HepG2 (cell line): ENCODE data around the gene SLC22A7. TPM values are rescaled to one million over a fixed set of nuclear protein-coding genes. Genes with fewer than 3 reads are reported as not detected.

Source experiments
- FOXO1 ChIP-seq: sonication (generic); formaldehyde crosslinking; IDR thresholded peaks from 2 replicates; pipeline ENCODE4 v1.4.0; 2020; ENCODE audit warnings: missing genetic modification reagents
- PATZ1 ChIP-seq: sonication (generic); formaldehyde crosslinking; IDR thresholded peaks from 2 replicates; pipeline ENCODE4 v1.4.0; 2020; ENCODE audit warnings: missing genetic modification reagents
- SIX4 ChIP-seq: sonication (generic); formaldehyde crosslinking; IDR thresholded peaks from 2 replicates; pipeline ENCODE4 v1.4.0; 2020; ENCODE audit warnings: missing genetic modification reagents
- SOX6 ChIP-seq, 2 experiments: fragments of 450-650 bp in 1 of 2; sonication (generic) in 1 of 2; formaldehyde crosslinking in 1 of 2; IDR thresholded peaks; 2 replicates each; pipeline versions ENCODE4 v1.4.0 to v1.6.1; 2017 to 2020; ENCODE audit warnings: antibody characterized with exemption in 1 of 2, mild to moderate bottlenecking in 1 of 2, missing genetic modification reagents in 1 of 2
- TP53 ChIP-seq: sonication (generic); formaldehyde crosslinking; conservative IDR thresholded peaks from 2 replicates; pipeline ENCODE4 v1.4.0; 2020; ENCODE audit warnings: missing genetic modification reagents
- ZBTB49 ChIP-seq: sonication (generic); formaldehyde crosslinking; IDR thresholded peaks from 2 replicates; pipeline ENCODE4 v1.4.0; 2020; ENCODE audit warnings: missing genetic modification reagents, borderline replicate concordance
- ZC3H4 ChIP-seq: sonication (generic); formaldehyde crosslinking; IDR thresholded peaks from 2 replicates; pipeline ENCODE4 v1.4.0; 2020; ENCODE audit warnings: missing genetic modification reagents, borderline replicate concordance
- ZNF274 ChIP-seq: sonication (generic); formaldehyde crosslinking; IDR thresholded peaks from 2 replicates; pipeline ENCODE4 v1.5.1; 2020; ENCODE audit warnings: mild to moderate bottlenecking, missing genetic modification reagents
- ZNF343 ChIP-seq: sonication (generic); formaldehyde crosslinking; IDR thresholded peaks from 2 replicates; pipeline ENCODE4 v1.4.0; 2020; ENCODE audit warnings: mild to moderate bottlenecking, missing genetic modification reagents
- ZNF451 ChIP-seq: sonication (generic); formaldehyde crosslinking; IDR thresholded peaks from 2 replicates; pipeline ENCODE4 v1.5.0; 2020; ENCODE audit warnings: mild to moderate bottlenecking, missing genetic modification reagents
- ZNF484 ChIP-seq: sonication (generic); formaldehyde crosslinking; IDR thresholded peaks from 2 replicates; pipeline ENCODE4 v1.5.1; 2020; ENCODE audit warnings: mild to moderate bottlenecking, low read depth, missing genetic modification reagents, borderline replicate concordance
- ZNF550 ChIP-seq: sonication (generic); formaldehyde crosslinking; IDR thresholded peaks from 2 replicates; pipeline ENCODE4 v1.4.0; 2020; ENCODE audit warnings: mild to moderate bottlenecking, missing genetic modification reagents, borderline replicate concordance
- ZNF891 ChIP-seq: sonication (generic); formaldehyde crosslinking; IDR thresholded peaks from 2 replicates; pipeline ENCODE4 v1.5.0; 2020; ENCODE audit warnings: mild to moderate bottlenecking, missing genetic modification reagents
- polyA plus RNA-seq, 8 experiments: library from polyadenylated mRNA; depleted of rRNA in 3 of 8; stranded (reverse) in 7 of 8; unstranded in 1 of 8; fragments of >200 nt; fragmentation: Illumina TruSeq in 4 of 8; extraction: Trizol in 4 of 8; gene quantifications; 2 replicates each; pipeline versions ENCODE4 v1.2.1 to v1.2.3, GENCODE V29; 2011 to 2016; ENCODE audit warnings: low read depth in 4 of 8, missing spikeins in 1 of 8, mixed read lengths in 1 of 8; ENCODE audit not compliant: insufficient read depth in 1 of 8
- total RNA-seq, 5 experiments: library from RNA; depleted of rRNA; stranded (reverse); fragments of >200 nt; fragmentation: Illumina TruSeq; extraction: Trizol; gene quantifications; 2 replicates each; pipeline ENCODE4 v1.2.3, GENCODE V29; 2016; ENCODE audit warnings: low read depth in 1 of 5
- TF ChIP-seq, protein P1 (sequence below): fragments of 450-650 bp; IDR thresholded peaks from 2 replicates; pipeline ENCODE4 v1.6.1; 2017; ENCODE audit warnings: mild to moderate bottlenecking

The SLC22A7 gene
- total and polyA plus RNA-seq, 2 of the 13 experiments (the other 11 are each of a cell fraction or from before 2014, with no cell fraction given) = 5.3 to 22.6 TPM

- TF ChIP-seq, protein P1, sequence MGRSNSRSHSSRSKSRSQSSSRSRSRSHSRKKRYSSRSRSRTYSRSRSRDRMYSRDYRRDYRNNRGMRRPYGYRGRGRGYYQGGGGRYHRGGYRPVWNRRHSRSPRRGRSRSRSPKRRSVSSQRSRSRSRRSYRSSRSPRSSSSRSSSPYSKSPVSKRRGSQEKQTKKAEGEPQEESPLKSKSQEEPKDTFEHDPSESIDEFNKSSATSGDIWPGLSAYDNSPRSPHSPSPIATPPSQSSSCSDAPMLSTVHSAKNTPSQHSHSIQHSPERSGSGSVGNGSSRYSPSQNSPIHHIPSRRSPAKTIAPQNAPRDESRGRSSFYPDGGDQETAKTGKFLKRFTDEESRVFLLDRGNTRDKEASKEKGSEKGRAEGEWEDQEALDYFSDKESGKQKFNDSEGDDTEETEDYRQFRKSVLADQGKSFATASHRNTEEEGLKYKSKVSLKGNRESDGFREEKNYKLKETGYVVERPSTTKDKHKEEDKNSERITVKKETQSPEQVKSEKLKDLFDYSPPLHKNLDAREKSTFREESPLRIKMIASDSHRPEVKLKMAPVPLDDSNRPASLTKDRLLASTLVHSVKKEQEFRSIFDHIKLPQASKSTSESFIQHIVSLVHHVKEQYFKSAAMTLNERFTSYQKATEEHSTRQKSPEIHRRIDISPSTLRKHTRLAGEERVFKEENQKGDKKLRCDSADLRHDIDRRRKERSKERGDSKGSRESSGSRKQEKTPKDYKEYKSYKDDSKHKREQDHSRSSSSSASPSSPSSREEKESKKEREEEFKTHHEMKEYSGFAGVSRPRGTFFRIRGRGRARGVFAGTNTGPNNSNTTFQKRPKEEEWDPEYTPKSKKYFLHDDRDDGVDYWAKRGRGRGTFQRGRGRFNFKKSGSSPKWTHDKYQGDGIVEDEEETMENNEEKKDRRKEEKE = no peak
- TF ChIP-seq SOX6 (IDR thresholded peaks at IDR 0.05) (no peak), SOX6 (CRISPR knock-in tag; IDR thresholded peaks at IDR 0.05) (peak; percentile 100), ZNF891 (CRISPR knock-in tag) (peak; percentile 99), ZNF550 (CRISPR knock-in tag) (peak; percentile 99; the same call in 1 of the 2 replicates), ZC3H4 (CRISPR knock-in tag) (no peak), FOXO1 (CRISPR knock-in tag) (peak; percentile 100), TP53 (CRISPR knock-in tag) (peak; percentile 92), ZNF451 (CRISPR knock-in tag) (peak; percentile 99), PATZ1 (peak; percentile 100), ZNF274 (peak; percentile 97), ZNF343 (CRISPR knock-in tag) (no peak), SIX4 (CRISPR knock-in tag) (peak; percentile 94), ZBTB49 (CRISPR knock-in tag) (peak; percentile 86; the same call in 1 of the 2 replicates), ZNF484 (CRISPR knock-in tag) (no peak)
Observed at GRCh38 chr6:43267619-43268354, 30.3 kb upstream of the SLC22A7 start (continued).
